Caco-2 (cell line): ENCODE data around the gene FUOM. TPM values are rescaled to one million over a fixed set of nuclear protein-coding genes. Genes with fewer than 3 reads are reported as not detected.

Source experiments
- BruUV-seq: library from RNA; stranded (reverse); fragments of 400-500 nt; replicated peaks from 2 replicates; lab custom pipeline; 2021; lab: Mats Ljungman, UMichigan
- CTCF ChIA-PET: fragments of 300-600 bp; sonication (Branson Sonifier 250); formaldehyde crosslinking; loops from one replicate; lab custom pipeline; 2022; ENCODE audit warnings: antibody characterized with exemption; lab: Charles Lee
- POLR2A ChIA-PET: fragments of 300-600 bp; sonication (Branson Sonifier 250); formaldehyde crosslinking; loops from one replicate; lab custom pipeline; 2022; ENCODE audit warnings: antibody characterized with exemption; lab: Charles Lee
- DNase-seq, 2 experiments: peaks; one replicate each; pipeline versions ENCODE4 v3.0.0 to v3.0.0-alpha.2; 2020 to 2022
- H3K27me3 ChIP-seq: replicated peaks from 2 replicates; pipeline ENCODE4 v1.6.0; 2011; ENCODE audit warnings: low read length; ENCODE audit not compliant: control insufficient read depth, insufficient read depth
- H3K36me3 ChIP-seq: 2 replicates; pipeline ENCODE4 v1.5.1; 2011; ENCODE audit warnings: low read length; ENCODE audit not compliant: control insufficient read depth, insufficient read depth
- H3K4me1 ChIP-seq: fragments of 250-450 bp; sonication (Bioruptor Pico); 2 replicates; pipeline ENCODE4 v1.5.1; 2020; ENCODE audit warnings: mild to moderate bottlenecking
- H3K4me3 ChIP-seq: 2 replicates; pipeline ENCODE4 v1.5.1; 2011; ENCODE audit warnings: low read depth, mild to moderate bottlenecking, control low read depth, low read length
- H3K9me3 ChIP-seq: fragments of 250-450 bp; sonication (Bioruptor Pico); 2 replicates; pipeline ENCODE4 v1.5.1; 2020; ENCODE audit warnings: mild to moderate bottlenecking, moderate library complexity
- H3K27ac Mint-ChIP-seq: one replicate; pipeline ENCODE4 v1.8.0; 2022; ENCODE audit warnings: mixed read lengths; ENCODE audit not compliant: unreplicated experiment
- H3K27me3 Mint-ChIP-seq: one replicate; pipeline ENCODE4 v1.8.0; 2022; ENCODE audit warnings: mixed read lengths; ENCODE audit not compliant: insufficient read depth, unreplicated experiment
- H3K36me3 Mint-ChIP-seq: one replicate; pipeline ENCODE4 v1.8.0; 2022; ENCODE audit warnings: mild to moderate bottlenecking, mixed read lengths; ENCODE audit not compliant: insufficient read depth, unreplicated experiment
- H3K4me1 Mint-ChIP-seq: one replicate; pipeline ENCODE4 v1.8.0; 2022; ENCODE audit warnings: low read depth, mixed read lengths; ENCODE audit not compliant: unreplicated experiment
- H3K4me3 Mint-ChIP-seq: one replicate; pipeline ENCODE4 v1.8.0; 2022; ENCODE audit warnings: mild to moderate bottlenecking, moderate library complexity, mixed read lengths; ENCODE audit not compliant: unreplicated experiment
- H3K9me3 Mint-ChIP-seq: one replicate; pipeline ENCODE4 v1.8.0; 2022; ENCODE audit warnings: mixed read lengths; ENCODE audit not compliant: unreplicated experiment
- intact Hi-C: fragments of 100-400 bp; cut with micrococcal nuclease; formaldehyde crosslinking; loops from one replicate; pipeline ENCODE4 v1.10.0; 2022; ENCODE audit not compliant: unreplicated experiment
- total RNA-seq: library from RNA; stranded (reverse); gene quantifications from 2 replicates; pipeline ENCODE4 v1.2.3, GENCODE V29; 2022
- TF ChIP-seq, protein P1 (sequence below), 2 experiments: fragments of 200-600 bp in 1 of 2; IDR thresholded peaks; 1 replicate in 1 of 2; 2 replicates in 1 of 2; pipeline versions ENCODE4 v1.5.1 to v1.8.0; 2011 to 2022; ENCODE audit warnings: antibody characterized with exemption in 1 of 2, control low read depth in 1 of 2, inconsistent platforms in 1 of 2, low read depth in 1 of 2, low read length in 1 of 2, mild to moderate bottlenecking in 1 of 2, moderate library complexity in 1 of 2; ENCODE audit not compliant: insufficient read depth in 1 of 2, severe bottlenecking in 1 of 2, unreplicated experiment in 1 of 2

The FUOM gene
- total RNA-seq, 1 experiment from 2014 or later = 119 TPM

DNA sequence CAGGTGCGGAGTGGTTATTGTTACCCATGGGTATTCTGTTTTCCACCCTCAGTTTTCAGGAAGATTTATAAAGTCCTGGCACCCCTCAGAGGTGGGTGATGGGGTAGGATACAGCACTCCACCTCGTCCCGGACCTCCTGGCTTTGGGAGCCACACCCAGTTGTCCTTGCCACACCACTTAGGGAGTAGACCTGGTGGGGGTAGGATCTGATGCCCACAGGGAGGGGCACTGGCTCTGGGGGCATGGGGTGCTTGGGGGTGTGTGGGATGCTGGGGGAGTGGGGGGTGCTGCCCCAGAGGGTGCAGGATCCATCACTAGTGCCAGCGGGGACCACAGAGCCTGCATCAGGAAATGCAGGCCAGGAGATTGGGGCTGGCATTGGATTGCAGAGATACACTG is 44.6 kb downstream of the FUOM start:
- TF ChIP-seq, protein P1, sequence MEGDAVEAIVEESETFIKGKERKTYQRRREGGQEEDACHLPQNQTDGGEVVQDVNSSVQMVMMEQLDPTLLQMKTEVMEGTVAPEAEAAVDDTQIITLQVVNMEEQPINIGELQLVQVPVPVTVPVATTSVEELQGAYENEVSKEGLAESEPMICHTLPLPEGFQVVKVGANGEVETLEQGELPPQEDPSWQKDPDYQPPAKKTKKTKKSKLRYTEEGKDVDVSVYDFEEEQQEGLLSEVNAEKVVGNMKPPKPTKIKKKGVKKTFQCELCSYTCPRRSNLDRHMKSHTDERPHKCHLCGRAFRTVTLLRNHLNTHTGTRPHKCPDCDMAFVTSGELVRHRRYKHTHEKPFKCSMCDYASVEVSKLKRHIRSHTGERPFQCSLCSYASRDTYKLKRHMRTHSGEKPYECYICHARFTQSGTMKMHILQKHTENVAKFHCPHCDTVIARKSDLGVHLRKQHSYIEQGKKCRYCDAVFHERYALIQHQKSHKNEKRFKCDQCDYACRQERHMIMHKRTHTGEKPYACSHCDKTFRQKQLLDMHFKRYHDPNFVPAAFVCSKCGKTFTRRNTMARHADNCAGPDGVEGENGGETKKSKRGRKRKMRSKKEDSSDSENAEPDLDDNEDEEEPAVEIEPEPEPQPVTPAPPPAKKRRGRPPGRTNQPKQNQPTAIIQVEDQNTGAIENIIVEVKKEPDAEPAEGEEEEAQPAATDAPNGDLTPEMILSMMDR (IDR thresholded peaks at IDR 0.05; ENCODE audit: insufficient read depth in 1 of 2, low read depth in 1 of 2, low read length in 1 of 2, severe bottlenecking in 1 of 2, unreplicated experiment in 1 of 2) = no peak
- Histone ChIP-seq H3K4me1 (no peaks in the 10 kb centered on the region), H3K4me3 (no peak overlapping the region), H3K36me3 (peaks cover 5% of the 10 kb centered on the region), H3K9me3 (no peaks in the 10 kb centered on the region), H3K27me3 (no peaks in the 10 kb centered on the region)
- no peak for DNase-seq
- peaks cover 39% of the 10 kb centered on the region for H3K36me3 Mint-ChIP-seq
- H3K27me3 Mint-ChIP-seq = no peaks in the 10 kb centered on the region
- H3K27ac Mint-ChIP-seq = no peak overlapping the region
- H3K4me3 Mint-ChIP-seq = no peak overlapping the region
- H3K9me3 Mint-ChIP-seq = no peaks in the 10 kb centered on the region
- ChIA-PET POLR2A (no interaction called here), CTCF (no interaction called here)
- H3K4me1 Mint-ChIP-seq = no peaks in the 10 kb centered on the region
- no TSS peak for BruUV-seq
- intact Hi-C loops = no loop called here

GRCh38 chr10:133312769-133313145 is 45.1 kb downstream of the FUOM start:
- no peaks in the 10 kb centered on the region for H3K27me3 ChIP-seq
- no peak overlapping the region for H3K4me3 ChIP-seq
- peaks cover 4% of the 10 kb centered on the region for H3K4me1 Mint-ChIP-seq
- H3K4me1 ChIP-seq = no peaks in the 10 kb centered on the region
- H3K27ac Mint-ChIP-seq = no peak overlapping the region
- no peak overlapping the region for H3K4me3 Mint-ChIP-seq
- TF ChIP-seq, protein P1 (IDR thresholded peaks at IDR 0.05; ENCODE audit: insufficient read depth in 1 of 2, low read depth in 1 of 2, low read length in 1 of 2, severe bottlenecking in 1 of 2, unreplicated experiment in 1 of 2) = no peak
- peaks cover 44% of the 10 kb centered on the region for H3K36me3 Mint-ChIP-seq
- peaks cover 5% of the 10 kb centered on the region for H3K36me3 ChIP-seq
- intact Hi-C loops = no loop called here
- BruUV-seq = no TSS peak
- DNase-seq = no peak
- H3K27me3 Mint-ChIP-seq = no peaks in the 10 kb centered on the region
- H3K9me3 Mint-ChIP-seq = no peaks in the 10 kb centered on the region
- POLR2A ChIA-PET = no interaction called here
- CTCF ChIA-PET = no interaction called here
- H3K9me3 ChIP-seq = no peaks in the 10 kb centered on the region

DNA sequence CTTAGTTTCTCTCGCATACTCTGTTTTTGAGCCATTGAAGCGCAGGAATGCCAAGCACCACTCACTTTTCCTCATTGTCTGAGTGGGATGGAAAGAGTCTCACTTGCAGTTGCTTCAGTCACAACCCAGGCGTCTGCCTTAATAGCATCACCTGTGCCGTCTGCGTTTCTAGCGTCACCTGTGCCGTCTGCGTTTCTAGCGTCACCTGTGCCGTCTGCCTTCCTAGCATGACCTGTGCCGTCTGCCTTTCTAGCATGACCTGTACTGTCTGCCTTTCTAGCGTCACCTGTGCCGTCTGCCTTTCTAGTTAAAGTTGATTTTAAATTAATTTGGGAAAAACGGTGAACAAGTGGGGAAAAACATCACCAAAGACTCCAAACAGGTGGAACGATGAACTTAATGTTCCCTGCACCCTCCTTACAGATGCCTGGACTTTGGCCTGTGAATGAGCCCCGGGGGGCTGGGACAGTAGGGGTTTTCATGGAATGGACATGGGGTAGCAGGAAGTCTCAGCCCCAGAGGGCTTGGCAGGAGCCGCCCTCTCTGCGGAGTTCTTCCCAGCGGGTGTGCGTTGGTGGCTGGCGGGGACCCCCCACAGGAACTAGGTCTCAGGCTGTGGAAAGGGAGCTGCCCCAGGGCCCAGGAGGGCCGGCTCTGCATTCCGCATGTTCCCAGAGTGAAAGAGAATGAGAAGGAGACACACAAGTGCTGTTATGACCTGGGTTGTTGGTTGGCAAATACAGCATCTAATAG is 45.6 kb downstream of the FUOM start:
- CTCF ChIA-PET = no interaction called here
- Mint-ChIP-seq H3K27ac (no peak overlapping the region), H3K4me3 (no peak overlapping the region), H3K27me3 (no peaks in the 10 kb centered on the region), H3K9me3 (no peaks in the 10 kb centered on the region), H3K36me3 (peaks cover 47% of the 10 kb centered on the region), H3K4me1 (peaks cover 7% of the 10 kb centered on the region)
- TF ChIP-seq, protein P1 (IDR thresholded peaks at IDR 0.05; ENCODE audit: insufficient read depth in 1 of 2, low read depth in 1 of 2, low read length in 1 of 2, severe bottlenecking in 1 of 2, unreplicated experiment in 1 of 2) = no peak
- intact Hi-C loops = no loop called here
- Histone ChIP-seq H3K4me1 (peaks cover 4% of the 10 kb centered on the region), H3K27me3 (no peaks in the 10 kb centered on the region), H3K4me3 (no peak overlapping the region), H3K9me3 (no peaks in the 10 kb centered on the region), H3K36me3 (peaks cover 5% of the 10 kb centered on the region)
- no peak for DNase-seq
- POLR2A ChIA-PET = no interaction called here
- no TSS peak for BruUV-seq
